ENCODE measurements around the gene MPPED1. TPM values are rescaled to one million over a fixed set of nuclear protein-coding genes. Genes with fewer than 3 reads are reported as not detected.

The MPPED1 gene
- total RNA-seq, 1 experiment from 2014 or later, result 0.28 TPM

DNA sequence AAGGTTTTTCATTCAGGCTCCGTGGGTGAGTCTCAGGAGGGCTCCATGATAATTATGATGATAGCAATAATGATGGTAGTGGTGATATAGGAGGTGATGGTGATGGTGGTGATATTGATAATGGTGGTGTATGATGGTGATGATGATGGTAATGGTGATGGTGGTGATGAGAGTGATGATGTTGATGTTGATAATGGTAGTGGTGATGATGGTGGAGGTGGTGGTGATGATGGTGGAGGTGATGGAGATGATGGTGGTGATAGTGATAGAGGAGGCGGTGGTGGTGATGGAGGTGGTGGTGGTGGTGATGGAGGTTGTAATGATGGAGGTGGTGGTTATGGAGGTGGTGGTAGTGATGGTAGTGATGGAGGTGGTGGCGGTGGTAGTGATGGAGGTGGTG, 79.4 kb downstream of the MPPED1 start:
- Histone ChIP-seq H3K18ac (ENCODE audit: insufficient read length, low read depth, low read length) (no peak overlapping the region), H3K4me1 (ENCODE audit: insufficient read depth, low read length) (no peaks in the 10 kb centered on the region), H3K9me3 (ENCODE audit: control insufficient read depth, low read depth, low read length) (no peaks in the 10 kb centered on the region), H4K91ac (ENCODE audit: insufficient read length, low read depth, low read length) (no peak overlapping the region), H2BK120ac (ENCODE audit: low read depth, low read length, poor library complexity, severe bottlenecking) (no peak overlapping the region), H2BK20ac (ENCODE audit: low read depth, low read length, poor library complexity, severe bottlenecking) (no peak overlapping the region), H2BK15ac (ENCODE audit: low read depth, low read length) (no peak overlapping the region), H3K23me2 (ENCODE audit: insufficient read length, low read depth, low read length, poor library complexity, severe bottlenecking) (no peaks in the 10 kb centered on the region), H4K20me1 (ENCODE audit: control insufficient read depth, insufficient read depth, insufficient read length) (no peaks in the 10 kb centered on the region), H3K9ac (ENCODE audit: extremely low read depth, insufficient read length, low read length) (no peak overlapping the region), H3K79me2 (ENCODE audit: insufficient read depth, low read length) (no peaks in the 10 kb centered on the region), H3K14ac (ENCODE audit: insufficient read depth, low read length) (no peak overlapping the region), H3K56ac (ENCODE audit: insufficient read length, low read depth, low read length) (no peak overlapping the region), H2BK12ac (ENCODE audit: insufficient read length, low read depth, low read length) (no peak overlapping the region), H4K5ac (ENCODE audit: insufficient read length, low read depth, low read length) (no peak overlapping the region), H3K27ac (ENCODE audit: insufficient read length, low read depth, low read length) (no peak overlapping the region), H3K4ac (ENCODE audit: low read depth, low read length) (no peak overlapping the region), H2BK5ac (ENCODE audit: insufficient read length, low read length) (no peak overlapping the region), H3K79me1 (ENCODE audit: insufficient read depth, low read depth, low read length, poor library complexity, severe bottlenecking) (no peaks in the 10 kb centered on the region), H3K4me2 (ENCODE audit: insufficient read depth, insufficient read length, low read length) (no peak overlapping the region), H3T11ph (ENCODE audit: low read length) (no peak overlapping the region), H2AK5ac (ENCODE audit: insufficient read length, low read length) (no peak overlapping the region), H3K27me3 (ENCODE audit: insufficient read depth, low read length) (no peaks in the 10 kb centered on the region), H3K23ac (ENCODE audit: insufficient read length, low read depth, low read length) (no peak overlapping the region), H2AFZ (ENCODE audit: low read length) (no peak overlapping the region), H4K8ac (replicated peaks; ENCODE audit: insufficient read length, low read depth, low read length) (no peak overlapping the region)
- Mint-ChIP-seq H3K4me1 (no peaks in the 10 kb centered on the region), H3K9me3 (peaks cover 12 to 22% of the 10 kb centered on the region in 2 experiments), H3K27me3 (ENCODE audit: low read depth) (peaks cover 10% of the 10 kb centered on the region), H3K36me3 (ENCODE audit: insufficient read depth in 1 of 3, low read depth in 3 of 3) (peaks cover 0 to 11% (median 2%) of the 10 kb centered on the region in 3 experiments; a peak in 3 of 7 replicates), H3K27ac (no peak overlapping the region; a peak in 1 of 7 replicates), H3K4me3 (no peak overlapping the region)
- no peak for DNase-seq
- TF ChIP-seq CTCF (conservative IDR thresholded peaks at IDR 0.05), result no peak
- WGBS (ENCODE audit: extremely low coverage, insufficient read length, low lambda C conversion rate), result 100% methylated on average over 1 of the region's 3 CpGs

Data from H9 (cell line).